Muscle layer of colon (tissue), 2 donors: Measurements from ENCODE around the gene ADCY3.
A peak's percentile ranks its signal among the peaks of the same experiment; 100 is the strongest.

Experiments
- H3K27ac ChIP-seq: one replicate; pipeline ENCODE4 v1.7.0; 2013; ENCODE audit warnings: low read depth, mild to moderate bottlenecking, low read length, moderate library complexity
- H3K27me3 ChIP-seq, 2 donors: one replicate each; pipeline ENCODE4 v1.7.0; 2013; ENCODE audit warnings: low read length in 2 of 2, mild to moderate bottlenecking in 2 of 2; ENCODE audit not compliant: insufficient read depth in 2 of 2, control insufficient read depth in 1 of 2
- H3K36me3 ChIP-seq: one replicate; pipeline ENCODE4 v1.7.0; 2013; ENCODE audit warnings: mild to moderate bottlenecking, low read length; ENCODE audit not compliant: insufficient read depth
- H3K4me1 ChIP-seq: one replicate; pipeline ENCODE4 v1.7.0; 2013; ENCODE audit warnings: mild to moderate bottlenecking, low read length; ENCODE audit not compliant: insufficient read depth
- H3K4me3 ChIP-seq, 2 donors: one replicate each; pipeline ENCODE4 v1.7.0; 2013; ENCODE audit warnings: low read length in 2 of 2, low read depth in 1 of 2, mild to moderate bottlenecking in 1 of 2, moderate library complexity in 1 of 2
- H3K9ac ChIP-seq: one replicate; pipeline ENCODE4 v1.7.0; 2013; ENCODE audit warnings: low read length
- H3K9me3 ChIP-seq: one replicate; pipeline ENCODE4 v1.7.0; 2013; ENCODE audit warnings: mild to moderate bottlenecking, low read length
- donor health status: abdominal sarcoma.
- donor health status: Adenocarcinoma of cecum.

The ADCY3 gene

DNA sequence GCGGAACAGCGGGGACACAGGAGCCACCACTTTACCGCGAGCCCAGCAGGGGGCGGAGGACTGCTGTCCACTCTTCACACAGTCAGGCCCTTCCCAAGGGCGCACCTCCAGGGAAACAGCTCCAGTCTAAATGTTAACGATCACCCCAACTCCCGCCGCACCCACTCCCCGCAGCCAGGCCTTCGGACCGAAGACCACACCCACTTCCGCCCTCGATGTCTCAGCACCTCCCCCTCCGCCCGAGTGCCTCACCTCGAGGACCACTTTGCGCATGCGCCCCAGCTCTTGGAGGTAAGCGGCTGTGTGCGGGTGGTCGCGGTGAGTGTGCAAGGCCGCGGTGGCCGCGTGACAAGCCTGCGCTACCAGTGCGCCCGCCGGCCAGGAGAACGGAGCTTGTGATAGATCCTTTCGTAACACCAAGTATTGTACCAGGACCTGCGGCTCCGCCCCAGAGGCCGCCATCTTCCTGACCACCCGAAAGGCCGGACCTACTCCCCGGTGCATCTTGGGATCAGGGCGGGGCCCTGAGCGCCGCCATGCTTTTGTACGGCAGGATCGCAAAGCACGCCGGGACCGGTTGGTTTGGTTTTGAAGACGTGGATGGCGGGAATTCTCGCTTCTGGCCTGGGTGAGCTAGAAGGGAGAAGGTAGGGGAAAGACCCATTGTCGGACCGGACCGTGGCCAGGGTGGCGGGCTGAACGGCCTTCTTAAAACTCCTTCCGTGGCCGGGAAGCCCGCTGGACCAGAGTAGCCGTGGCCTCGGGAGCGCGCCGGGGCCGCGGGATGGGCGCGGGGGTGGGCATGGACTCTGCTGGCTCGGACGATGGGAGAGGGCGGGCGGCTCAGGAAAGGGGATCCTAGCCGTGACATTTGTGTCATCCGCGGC lies 126.9 kb downstream of the ADCY3 start, which contains the start of the genes CENPO and PTRHD1:
Gene CENPO (plus strand): TSS at position 552 of the 887 bp plus-strand sequence. CDS start 495 bp downstream, outside the sequence.
Gene PTRHD1 (minus strand): TSS at position 518 of the 887 bp plus-strand sequence. CDS start 14 bp downstream, at position 504.
- Histone ChIP-seq H3K27me3 (no peaks in the 10 kb centered on the region), H3K9me3 (no peaks in the 10 kb centered on the region), H3K9ac (peak within 1 kb of the TSS; percentile 31), H3K4me1 (peaks cover 6% of the 10 kb centered on the region), H3K4me3 (peak within 1 kb of the TSS; percentile 61 to 81), H3K27ac (peak within 1 kb of the TSS; percentile 98), H3K36me3 (no peaks in the 10 kb centered on the region)

DNA sequence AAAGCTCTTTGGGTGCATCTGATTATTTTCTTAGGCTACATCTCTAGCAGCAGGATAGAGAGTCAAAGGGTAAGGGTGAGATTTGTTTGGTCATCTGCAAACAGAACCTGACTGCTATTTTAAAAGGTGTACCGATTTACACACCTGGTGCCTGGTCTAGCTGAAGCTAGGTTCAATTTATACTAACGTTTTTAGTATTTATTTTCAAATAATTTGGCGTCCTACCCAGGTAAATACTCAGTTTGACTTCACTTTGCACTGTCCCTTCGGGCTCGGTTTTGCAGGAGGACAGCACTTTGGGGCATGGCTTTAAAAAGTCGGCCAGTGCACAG lies 127.5 kb downstream of the ADCY3 start:
- Histone ChIP-seq H3K27me3 (no peaks in the 10 kb centered on the region), H3K36me3 (no peaks in the 10 kb centered on the region), H3K9ac (peak overlapping the region; percentile 31), H3K4me1 (peaks cover 6% of the 10 kb centered on the region), H3K9me3 (no peaks in the 10 kb centered on the region), H3K4me3 (peak overlapping the region; percentile 61 to 81), H3K27ac (peak overlapping the region; percentile 98)

DNA sequence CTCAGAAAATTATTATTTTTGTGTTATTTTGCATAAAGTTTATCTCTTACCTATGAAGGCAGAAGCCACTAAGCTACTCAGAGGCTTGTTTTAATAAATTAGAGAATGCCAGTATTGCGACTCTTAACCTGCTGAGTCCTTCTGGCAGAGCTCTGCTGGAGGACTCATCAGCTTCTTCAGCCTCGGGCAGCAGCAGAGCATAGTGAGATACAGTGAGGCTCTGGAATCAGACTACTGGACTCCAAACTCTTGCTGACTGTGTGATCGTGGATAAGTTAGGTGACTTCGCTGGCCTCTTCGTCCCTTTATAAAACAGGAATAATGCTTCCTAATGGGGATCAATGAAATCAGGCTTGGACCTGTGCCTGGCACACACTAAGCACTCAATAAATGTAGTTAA lies 128.6 kb downstream of the ADCY3 start:
- no peak overlapping the region for H3K27ac ChIP-seq
- peaks cover 6% of the 10 kb centered on the region for H3K4me1 ChIP-seq
- H3K36me3 ChIP-seq, result no peaks in the 10 kb centered on the region
- no peak overlapping the region for H3K9ac ChIP-seq
- no peaks in the 10 kb centered on the region for H3K27me3 ChIP-seq
- no peak overlapping the region for H3K4me3 ChIP-seq
- no peaks in the 10 kb centered on the region for H3K9me3 ChIP-seq

DNA sequence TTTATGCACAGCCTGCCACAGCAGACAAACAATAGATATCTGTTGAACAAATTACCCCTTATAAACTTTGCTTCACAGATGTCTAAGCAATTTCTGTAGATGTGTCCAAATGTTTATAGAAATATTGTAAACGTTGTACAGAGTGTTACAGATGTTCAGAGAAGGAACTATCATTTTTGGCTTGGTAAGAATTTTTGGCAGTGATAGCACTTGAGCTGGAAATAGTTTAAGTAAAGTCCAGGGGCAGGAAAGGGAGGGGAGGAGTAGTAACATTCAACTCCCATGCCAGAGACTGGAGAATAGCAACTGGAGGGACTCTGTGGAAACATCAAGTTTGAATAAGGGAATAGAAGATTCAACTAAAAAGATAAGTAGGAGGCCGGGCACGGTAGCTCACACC lies 131.2 kb downstream of the ADCY3 start:
- Histone ChIP-seq H3K9me3 (no peaks in the 10 kb centered on the region), H3K4me1 (peaks cover 2% of the 10 kb centered on the region), H3K27me3 (no peaks in the 10 kb centered on the region), H3K9ac (no peak overlapping the region), H3K36me3 (no peaks in the 10 kb centered on the region), H3K4me3 (no peak overlapping the region), H3K27ac (no peak overlapping the region)

DNA sequence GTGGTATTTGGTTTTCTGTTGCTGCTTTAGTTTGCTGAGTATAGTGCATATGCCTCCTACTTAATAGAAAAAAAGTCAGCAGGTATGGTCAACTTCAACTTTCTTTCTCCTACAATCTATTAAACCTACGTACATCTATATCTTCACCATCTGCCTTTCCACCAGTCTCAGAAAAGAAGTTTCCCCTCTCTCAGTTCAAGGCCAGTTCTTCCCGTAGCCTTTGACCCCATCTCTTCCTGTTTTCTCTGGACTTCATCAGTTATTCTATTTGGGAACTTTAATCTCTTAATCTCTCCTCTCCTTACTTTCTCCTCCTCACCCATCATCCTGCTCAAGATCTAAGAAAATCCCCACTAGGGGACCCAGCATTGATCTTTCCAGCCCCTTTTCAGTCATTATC lies 132.5 kb downstream of the ADCY3 start:
- H3K4me1 ChIP-seq, result no peaks in the 10 kb centered on the region
- H3K36me3 ChIP-seq, result no peaks in the 10 kb centered on the region
- no peak overlapping the region for H3K27ac ChIP-seq
- H3K9me3 ChIP-seq, result no peaks in the 10 kb centered on the region
- no peak overlapping the region for H3K4me3 ChIP-seq
- no peaks in the 10 kb centered on the region for H3K27me3 ChIP-seq
- no peak overlapping the region for H3K9ac ChIP-seq

DNA sequence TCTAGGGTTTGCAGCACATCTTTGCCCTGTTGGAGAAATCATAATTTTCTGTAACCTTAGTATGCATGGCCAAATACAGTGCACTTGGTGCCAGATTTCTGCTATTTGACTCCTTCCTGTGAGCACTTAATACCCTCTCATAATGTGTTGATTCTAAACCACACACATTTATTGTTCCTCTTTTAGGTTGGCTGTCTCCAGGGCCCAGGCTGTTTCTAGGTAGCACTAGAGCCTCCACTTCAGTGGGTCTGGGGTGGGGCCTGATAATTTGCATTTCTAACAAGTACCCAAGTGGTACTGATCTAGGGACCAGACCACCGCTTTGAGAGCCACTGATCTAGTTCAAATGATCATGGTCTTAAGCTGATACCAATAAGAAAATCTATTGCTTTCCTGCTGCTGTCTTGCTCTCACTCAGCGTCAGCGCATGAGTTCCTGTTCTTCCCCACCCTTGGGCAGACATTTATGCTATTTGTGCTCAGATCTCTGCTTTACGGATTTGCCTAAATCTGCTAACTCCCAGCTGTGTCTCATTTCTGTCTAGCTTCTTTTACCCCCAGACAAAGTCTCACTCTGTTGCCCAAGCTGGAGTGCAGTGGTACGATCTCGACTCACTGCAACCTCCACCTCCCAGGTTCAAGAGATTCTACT lies 134.2 kb downstream of the ADCY3 start:
- Histone ChIP-seq H3K4me3 (no peak overlapping the region), H3K36me3 (no peaks in the 10 kb centered on the region), H3K9me3 (no peaks in the 10 kb centered on the region), H3K27ac (no peak overlapping the region), H3K4me1 (no peaks in the 10 kb centered on the region), H3K27me3 (no peaks in the 10 kb centered on the region), H3K9ac (no peak overlapping the region)

DNA sequence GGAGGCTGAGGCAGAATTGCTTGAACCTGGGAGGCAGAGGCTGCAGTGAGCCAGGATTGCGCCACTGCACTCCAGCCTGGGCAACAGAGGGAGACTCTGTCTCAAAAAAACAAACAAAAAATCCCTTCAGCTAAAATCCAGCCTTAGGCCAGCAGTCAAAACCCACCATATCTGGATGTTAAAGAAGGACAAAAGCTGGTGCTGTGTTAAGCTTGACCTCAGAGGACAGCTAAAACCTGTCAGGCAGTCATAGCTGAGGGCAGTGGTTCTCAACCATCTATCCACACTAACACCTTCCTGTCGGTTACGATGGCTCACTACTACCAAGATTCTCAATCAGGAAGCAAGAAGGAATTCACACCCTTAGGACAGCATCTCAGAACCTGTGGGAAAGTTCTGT lies 136.4 kb downstream of the ADCY3 start:
- Histone ChIP-seq H3K27me3 (no peaks in the 10 kb centered on the region), H3K9me3 (no peaks in the 10 kb centered on the region), H3K4me1 (no peaks in the 10 kb centered on the region), H3K4me3 (no peak overlapping the region), H3K27ac (no peak overlapping the region), H3K9ac (no peak overlapping the region), H3K36me3 (no peaks in the 10 kb centered on the region)

DNA sequence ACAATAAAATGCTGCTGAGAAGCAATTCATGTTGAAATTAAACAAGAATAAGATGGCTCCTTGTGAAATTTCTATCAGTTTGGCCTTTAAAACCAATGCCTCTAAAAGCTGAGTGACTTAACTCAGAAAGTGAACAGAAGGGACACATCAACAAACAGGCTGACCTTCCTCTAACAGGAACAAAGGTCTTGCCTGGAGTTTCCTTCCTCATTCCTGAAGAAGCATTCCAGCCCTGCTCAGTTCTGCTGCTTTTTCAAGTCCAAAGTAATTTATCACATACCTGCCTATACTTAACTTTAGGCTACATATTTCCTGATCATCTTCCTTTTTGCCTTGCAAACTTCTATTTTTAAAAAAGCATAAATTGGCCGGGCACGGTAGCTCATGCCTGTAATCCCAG lies 140.9 kb downstream of the ADCY3 start:
- H3K27me3 ChIP-seq, result no peaks in the 10 kb centered on the region
- H3K27ac ChIP-seq, result no peak overlapping the region
- no peaks in the 10 kb centered on the region for H3K36me3 ChIP-seq
- no peak overlapping the region for H3K9ac ChIP-seq
- no peaks in the 10 kb centered on the region for H3K9me3 ChIP-seq
- H3K4me3 ChIP-seq, result no peak overlapping the region
- no peaks in the 10 kb centered on the region for H3K4me1 ChIP-seq

DNA sequence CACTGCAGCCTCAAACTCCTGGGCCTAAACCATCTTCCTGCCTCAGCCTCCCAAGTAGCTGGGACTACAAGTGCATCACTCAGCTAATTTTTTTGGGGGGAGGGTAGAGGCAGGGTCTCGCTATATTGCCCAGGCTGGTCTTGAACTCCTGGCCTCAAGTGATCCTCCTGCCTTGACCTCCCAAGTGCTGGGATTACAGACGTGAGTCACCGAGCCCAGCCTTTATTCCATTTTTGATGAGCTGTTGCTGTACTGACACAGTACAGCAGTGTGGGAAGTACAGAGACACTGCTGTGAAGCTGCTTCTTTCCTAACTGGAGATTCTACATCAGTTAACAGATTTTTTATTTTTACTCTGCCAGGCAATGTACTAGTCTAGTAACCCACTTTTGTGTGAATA lies 145.7 kb downstream of the ADCY3 start:
- Histone ChIP-seq H3K9me3 (no peaks in the 10 kb centered on the region), H3K27me3 (no peaks in the 10 kb centered on the region), H3K4me1 (no peaks in the 10 kb centered on the region), H3K4me3 (no peak overlapping the region), H3K9ac (no peak overlapping the region), H3K27ac (no peak overlapping the region), H3K36me3 (peaks cover 4% of the 10 kb centered on the region)

DNA sequence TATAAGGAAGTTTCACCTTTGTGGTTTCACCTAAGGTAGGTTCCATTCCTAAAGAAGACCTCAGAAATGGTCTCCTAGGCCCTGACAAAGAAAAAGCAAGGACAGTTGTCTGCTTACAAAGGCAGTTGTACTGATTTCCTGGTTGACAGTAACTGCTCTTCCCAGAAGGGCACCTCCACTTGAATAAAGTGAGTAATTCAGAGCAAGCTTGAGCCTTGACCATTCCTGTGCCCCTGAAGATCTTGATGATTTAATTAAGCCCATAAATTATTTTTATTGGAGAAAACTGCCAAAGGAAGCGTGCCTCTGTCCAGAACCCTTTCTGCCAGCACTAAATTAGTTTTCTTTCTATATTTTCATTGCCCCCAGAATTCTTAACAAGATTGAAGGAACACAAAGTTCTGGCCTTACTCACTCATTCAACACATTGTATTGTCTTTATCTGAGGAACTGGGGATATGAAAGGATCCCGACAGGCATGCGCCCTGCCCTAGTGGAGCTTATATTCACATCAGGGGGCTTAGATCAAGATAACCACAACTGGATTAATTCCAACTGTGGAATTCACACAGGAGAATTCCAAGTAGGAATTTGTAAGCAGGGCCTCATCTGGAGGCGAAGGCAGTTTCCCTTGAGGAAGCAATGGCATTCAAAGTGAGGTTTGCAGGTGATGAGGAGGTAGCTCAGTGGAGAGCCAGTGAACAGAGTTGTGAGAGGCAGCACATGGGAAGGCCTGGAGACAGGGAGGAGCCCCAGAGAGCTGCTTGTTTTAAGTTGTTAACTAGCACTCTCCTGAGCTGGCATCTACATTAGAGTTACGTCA lies 148.1 kb downstream of the ADCY3 start:
- Histone ChIP-seq H3K27me3 (no peaks in the 10 kb centered on the region), H3K36me3 (peaks cover 12% of the 10 kb centered on the region), H3K4me1 (no peaks in the 10 kb centered on the region), H3K4me3 (no peak overlapping the region), H3K9me3 (no peaks in the 10 kb centered on the region), H3K27ac (no peak overlapping the region), H3K9ac (no peak overlapping the region)

DNA sequence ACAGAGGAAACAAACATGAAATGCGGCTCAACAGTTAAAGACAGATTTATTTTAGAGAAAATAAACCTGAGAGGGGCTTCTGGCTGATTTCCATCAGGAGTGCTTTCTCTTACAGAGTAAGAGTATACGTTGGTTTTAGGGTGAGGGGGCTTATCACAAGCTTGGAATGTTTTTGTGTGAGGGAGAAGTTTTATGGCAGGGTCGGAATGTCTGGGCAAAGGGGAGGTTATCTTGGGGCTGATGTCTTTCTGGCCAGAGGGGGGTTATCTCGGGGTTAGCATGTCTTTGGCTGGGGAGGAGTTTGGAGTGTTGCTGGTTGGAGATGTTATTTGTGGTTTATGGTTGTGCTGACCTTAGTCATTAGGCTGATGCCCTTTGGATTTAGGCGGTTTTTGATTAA lies 149.0 kb downstream of the ADCY3 start:
- no peaks in the 10 kb centered on the region for H3K9me3 ChIP-seq
- no peaks in the 10 kb centered on the region for H3K4me1 ChIP-seq
- no peak overlapping the region for H3K4me3 ChIP-seq
- peaks cover 12% of the 10 kb centered on the region for H3K36me3 ChIP-seq
- H3K27ac ChIP-seq, result no peak overlapping the region
- no peak overlapping the region for H3K9ac ChIP-seq
- no peaks in the 10 kb centered on the region for H3K27me3 ChIP-seq
